ENCODE results near the gene MICB. TPM values are rescaled to one million over a fixed set of nuclear protein-coding genes. Genes with fewer than 3 reads are reported as not detected.

Gene MICB
- total RNA-seq, 1 experiment from 2014 or later, result 37.0 TPM

DNA sequence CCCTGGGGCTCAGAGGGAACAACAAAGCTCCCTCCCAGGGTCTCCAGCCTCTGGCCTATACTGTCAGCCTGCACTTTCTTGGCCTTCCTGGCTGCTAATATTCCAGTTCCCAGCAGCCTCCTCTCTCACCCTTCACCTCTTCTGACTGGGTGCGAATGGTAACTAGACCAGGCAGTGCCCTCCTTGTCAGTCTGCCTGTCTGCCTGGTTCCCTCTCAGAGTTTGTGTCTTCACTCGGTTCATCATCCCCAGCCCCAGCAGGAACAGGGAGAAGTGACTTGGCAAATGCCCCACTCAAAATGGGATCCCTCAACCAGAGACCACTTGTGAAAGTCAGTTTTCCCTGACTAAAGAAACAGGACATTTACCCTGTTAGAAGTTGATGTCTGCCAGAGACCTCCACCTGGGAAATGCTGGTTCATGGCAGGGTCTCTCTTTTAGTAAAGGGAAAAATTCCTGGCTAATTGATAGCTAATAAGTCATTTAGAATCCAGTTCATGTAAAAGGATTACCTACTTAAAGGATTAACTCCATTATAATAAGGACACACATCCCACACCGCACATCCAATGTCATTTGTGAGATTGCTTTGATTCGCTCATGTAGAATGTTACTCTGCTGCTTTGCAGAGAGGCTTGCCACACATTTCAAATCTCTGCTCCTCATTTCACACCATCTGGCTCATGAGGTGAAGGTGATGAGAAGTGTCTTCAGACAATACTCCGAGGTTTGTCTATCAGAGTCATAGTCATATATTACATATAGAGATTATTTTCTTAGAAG, 18.6 kb upstream of the MICB start:
- ChIA-PET POLR2A (no interaction called here), CTCF (no interaction called here)
- DNase-seq (ENCODE audit: low spot score) (no peak), ATAC-seq (no peak)
- no peak overlapping the region; the same call in 1 of the 2 replicates for H3K27ac Mint-ChIP-seq
- H3K27me3 Mint-ChIP-seq (ENCODE audit: low read depth), result peaks cover 6% of the 10 kb centered on the region; the same call in 1 of the 2 replicates
- H3K4me1 Mint-ChIP-seq, result peaks cover 3% of the 10 kb centered on the region; the same call in 1 of the 2 replicates
- TF ChIP-seq, protein P1, sequence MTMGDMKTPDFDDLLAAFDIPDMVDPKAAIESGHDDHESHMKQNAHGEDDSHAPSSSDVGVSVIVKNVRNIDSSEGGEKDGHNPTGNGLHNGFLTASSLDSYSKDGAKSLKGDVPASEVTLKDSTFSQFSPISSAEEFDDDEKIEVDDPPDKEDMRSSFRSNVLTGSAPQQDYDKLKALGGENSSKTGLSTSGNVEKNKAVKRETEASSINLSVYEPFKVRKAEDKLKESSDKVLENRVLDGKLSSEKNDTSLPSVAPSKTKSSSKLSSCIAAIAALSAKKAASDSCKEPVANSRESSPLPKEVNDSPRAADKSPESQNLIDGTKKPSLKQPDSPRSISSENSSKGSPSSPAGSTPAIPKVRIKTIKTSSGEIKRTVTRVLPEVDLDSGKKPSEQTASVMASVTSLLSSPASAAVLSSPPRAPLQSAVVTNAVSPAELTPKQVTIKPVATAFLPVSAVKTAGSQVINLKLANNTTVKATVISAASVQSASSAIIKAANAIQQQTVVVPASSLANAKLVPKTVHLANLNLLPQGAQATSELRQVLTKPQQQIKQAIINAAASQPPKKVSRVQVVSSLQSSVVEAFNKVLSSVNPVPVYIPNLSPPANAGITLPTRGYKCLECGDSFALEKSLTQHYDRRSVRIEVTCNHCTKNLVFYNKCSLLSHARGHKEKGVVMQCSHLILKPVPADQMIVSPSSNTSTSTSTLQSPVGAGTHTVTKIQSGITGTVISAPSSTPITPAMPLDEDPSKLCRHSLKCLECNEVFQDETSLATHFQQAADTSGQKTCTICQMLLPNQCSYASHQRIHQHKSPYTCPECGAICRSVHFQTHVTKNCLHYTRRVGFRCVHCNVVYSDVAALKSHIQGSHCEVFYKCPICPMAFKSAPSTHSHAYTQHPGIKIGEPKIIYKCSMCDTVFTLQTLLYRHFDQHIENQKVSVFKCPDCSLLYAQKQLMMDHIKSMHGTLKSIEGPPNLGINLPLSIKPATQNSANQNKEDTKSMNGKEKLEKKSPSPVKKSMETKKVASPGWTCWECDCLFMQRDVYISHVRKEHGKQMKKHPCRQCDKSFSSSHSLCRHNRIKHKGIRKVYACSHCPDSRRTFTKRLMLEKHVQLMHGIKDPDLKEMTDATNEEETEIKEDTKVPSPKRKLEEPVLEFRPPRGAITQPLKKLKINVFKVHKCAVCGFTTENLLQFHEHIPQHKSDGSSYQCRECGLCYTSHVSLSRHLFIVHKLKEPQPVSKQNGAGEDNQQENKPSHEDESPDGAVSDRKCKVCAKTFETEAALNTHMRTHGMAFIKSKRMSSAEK (CRISPR knock-in tag; IDR thresholded peaks at IDR 0.05; ENCODE audit: borderline replicate concordance), result no peak
- TF ChIP-seq ZNF232 (CRISPR knock-in tag; IDR thresholded peaks at IDR 0.05), result no peak
- no peaks in the 10 kb centered on the region for H3K36me3 Mint-ChIP-seq
- H3K4me3 Mint-ChIP-seq, result no peak overlapping the region
- H3K9me3 Mint-ChIP-seq, result no peaks in the 10 kb centered on the region

DNA sequence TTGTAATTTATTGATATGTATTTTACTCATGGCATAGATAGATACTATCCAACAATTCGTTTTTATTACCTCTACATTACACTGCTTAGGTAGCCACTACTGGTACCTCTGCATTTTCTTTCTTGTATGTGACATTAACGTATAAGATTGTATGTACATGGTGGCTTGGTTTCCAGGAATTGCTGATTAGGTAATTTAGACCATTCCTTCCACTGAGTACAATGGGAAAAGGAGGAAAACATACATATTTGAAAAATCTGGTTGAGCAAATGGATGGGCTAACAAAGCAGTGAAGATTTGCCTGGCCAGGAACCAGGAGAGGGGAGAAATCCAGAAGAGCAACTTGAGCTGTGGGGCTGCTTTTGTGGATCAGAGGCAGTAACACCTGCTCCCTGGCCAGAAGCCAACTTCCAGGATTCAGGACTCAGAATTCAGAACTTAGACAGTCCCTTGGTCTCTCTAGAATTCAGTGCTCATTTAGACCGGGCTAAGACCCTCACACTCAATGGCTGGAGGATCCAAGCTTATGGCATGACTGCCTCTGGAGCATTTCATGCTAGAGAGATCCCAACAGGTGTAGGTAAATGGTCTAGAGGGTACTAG, 17.9 kb upstream of the MICB start:
- Mint-ChIP-seq H3K36me3 (no peaks in the 10 kb centered on the region), H3K27ac (no peak overlapping the region), H3K27me3 (ENCODE audit: low read depth) (peaks cover 6% of the 10 kb centered on the region; the same call in 1 of the 2 replicates), H3K9me3 (no peaks in the 10 kb centered on the region), H3K4me3 (no peak overlapping the region), H3K4me1 (peaks cover 4% of the 10 kb centered on the region; the same call in 1 of the 2 replicates)
- ATAC-seq (no peak), DNase-seq (ENCODE audit: low spot score) (no peak)
- TF ChIP-seq FOXK1 (CRISPR knock-in tag; IDR thresholded peaks at IDR 0.05), result no peak
- no peak for TF ChIP-seq ELF4 (CRISPR knock-in tag; IDR thresholded peaks at IDR 0.05; ENCODE audit: low read depth)
- TF ChIP-seq NR1H2 (CRISPR knock-in tag; IDR thresholded peaks at IDR 0.05), result no peak
- no peak for TF ChIP-seq JUN (CRISPR knock-in tag; IDR thresholded peaks at IDR 0.05)
- TF ChIP-seq, protein P2, sequence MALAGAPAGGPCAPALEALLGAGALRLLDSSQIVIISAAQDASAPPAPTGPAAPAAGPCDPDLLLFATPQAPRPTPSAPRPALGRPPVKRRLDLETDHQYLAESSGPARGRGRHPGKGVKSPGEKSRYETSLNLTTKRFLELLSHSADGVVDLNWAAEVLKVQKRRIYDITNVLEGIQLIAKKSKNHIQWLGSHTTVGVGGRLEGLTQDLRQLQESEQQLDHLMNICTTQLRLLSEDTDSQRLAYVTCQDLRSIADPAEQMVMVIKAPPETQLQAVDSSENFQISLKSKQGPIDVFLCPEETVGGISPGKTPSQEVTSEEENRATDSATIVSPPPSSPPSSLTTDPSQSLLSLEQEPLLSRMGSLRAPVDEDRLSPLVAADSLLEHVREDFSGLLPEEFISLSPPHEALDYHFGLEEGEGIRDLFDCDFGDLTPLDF (CRISPR knock-in tag; IDR thresholded peaks at IDR 0.05), result no peak
- no peak for TF ChIP-seq TEAD1 (CRISPR knock-in tag; IDR thresholded peaks at IDR 0.05)
- TF ChIP-seq TCF7 (CRISPR knock-in tag; IDR thresholded peaks at IDR 0.05; ENCODE audit: low read depth), result no peak
- TF ChIP-seq, protein P3, sequence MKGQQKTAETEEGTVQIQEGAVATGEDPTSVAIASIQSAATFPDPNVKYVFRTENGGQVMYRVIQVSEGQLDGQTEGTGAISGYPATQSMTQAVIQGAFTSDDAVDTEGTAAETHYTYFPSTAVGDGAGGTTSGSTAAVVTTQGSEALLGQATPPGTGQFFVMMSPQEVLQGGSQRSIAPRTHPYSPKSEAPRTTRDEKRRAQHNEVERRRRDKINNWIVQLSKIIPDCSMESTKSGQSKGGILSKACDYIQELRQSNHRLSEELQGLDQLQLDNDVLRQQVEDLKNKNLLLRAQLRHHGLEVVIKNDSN (CRISPR knock-in tag; IDR thresholded peaks at IDR 0.05), result no peak
- TF ChIP-seq IRF2 (CRISPR knock-in tag; IDR thresholded peaks at IDR 0.05; ENCODE audit: borderline replicate concordance, low read depth), result no peak
- TF ChIP-seq OVOL2 (CRISPR knock-in tag; IDR thresholded peaks at IDR 0.05; ENCODE audit: borderline replicate concordance), result no peak
- no peak for TF ChIP-seq GABPB1 (CRISPR knock-in tag; IDR thresholded peaks at IDR 0.05)
- TF ChIP-seq FOXP1 (CRISPR knock-in tag; IDR thresholded peaks at IDR 0.05; ENCODE audit: borderline replicate concordance), result no peak
- no peak for TF ChIP-seq PRRX2 (CRISPR knock-in tag; IDR thresholded peaks at IDR 0.05)
- TF ChIP-seq IRF1 (CRISPR knock-in tag; IDR thresholded peaks at IDR 0.05), result no peak
- no peak for TF ChIP-seq TEAD4 (CRISPR knock-in tag; IDR thresholded peaks at IDR 0.05)
- TF ChIP-seq PREB (CRISPR knock-in tag; IDR thresholded peaks at IDR 0.05; ENCODE audit: borderline replicate concordance), result no peak
- TF ChIP-seq, protein P4, sequence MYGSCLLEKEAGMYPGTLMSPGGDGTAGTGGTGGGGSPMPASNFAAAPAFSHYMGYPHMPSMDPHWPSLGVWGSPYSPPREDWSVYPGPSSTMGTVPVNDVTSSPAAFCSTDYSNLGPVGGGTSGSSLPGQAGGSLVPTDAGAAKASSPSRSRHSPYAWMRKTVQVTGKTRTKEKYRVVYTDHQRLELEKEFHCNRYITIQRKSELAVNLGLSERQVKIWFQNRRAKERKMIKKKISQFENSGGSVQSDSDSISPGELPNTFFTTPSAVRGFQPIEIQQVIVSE (CRISPR knock-in tag; IDR thresholded peaks at IDR 0.05; ENCODE audit: borderline replicate concordance), result no peak
- TF ChIP-seq, protein P5, sequence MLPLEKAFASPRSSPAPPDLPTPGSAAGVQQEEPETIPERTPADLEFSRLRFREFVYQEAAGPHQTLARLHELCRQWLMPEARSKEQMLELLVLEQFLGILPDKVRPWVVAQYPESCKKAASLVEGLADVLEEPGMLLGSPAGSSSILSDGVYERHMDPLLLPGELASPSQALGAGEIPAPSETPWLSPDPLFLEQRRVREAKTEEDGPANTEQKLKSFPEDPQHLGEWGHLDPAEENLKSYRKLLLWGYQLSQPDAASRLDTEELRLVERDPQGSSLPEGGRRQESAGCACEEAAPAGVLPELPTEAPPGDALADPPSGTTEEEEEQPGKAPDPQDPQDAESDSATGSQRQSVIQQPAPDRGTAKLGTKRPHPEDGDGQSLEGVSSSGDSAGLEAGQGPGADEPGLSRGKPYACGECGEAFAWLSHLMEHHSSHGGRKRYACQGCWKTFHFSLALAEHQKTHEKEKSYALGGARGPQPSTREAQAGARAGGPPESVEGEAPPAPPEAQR (CRISPR knock-in tag; IDR thresholded peaks at IDR 0.05), result no peak
- no peak for TF ChIP-seq CREB1 (CRISPR knock-in tag; IDR thresholded peaks at IDR 0.05)
- POLR2A ChIA-PET, result no interaction called here
- CTCF ChIA-PET, result no interaction called here
